HG02588 (cell line): ENCODE results near the gene FKTN.

Experiments used
- ATAC-seq: cut with Tn5 transposase; IDR thresholded peaks from one replicate; pipeline ENCODE4 v1.9.1; 2021; ENCODE audit warnings: mild to moderate bottlenecking, moderate library complexity; ENCODE audit not compliant: unreplicated experiment

FKTN gene

DNA sequence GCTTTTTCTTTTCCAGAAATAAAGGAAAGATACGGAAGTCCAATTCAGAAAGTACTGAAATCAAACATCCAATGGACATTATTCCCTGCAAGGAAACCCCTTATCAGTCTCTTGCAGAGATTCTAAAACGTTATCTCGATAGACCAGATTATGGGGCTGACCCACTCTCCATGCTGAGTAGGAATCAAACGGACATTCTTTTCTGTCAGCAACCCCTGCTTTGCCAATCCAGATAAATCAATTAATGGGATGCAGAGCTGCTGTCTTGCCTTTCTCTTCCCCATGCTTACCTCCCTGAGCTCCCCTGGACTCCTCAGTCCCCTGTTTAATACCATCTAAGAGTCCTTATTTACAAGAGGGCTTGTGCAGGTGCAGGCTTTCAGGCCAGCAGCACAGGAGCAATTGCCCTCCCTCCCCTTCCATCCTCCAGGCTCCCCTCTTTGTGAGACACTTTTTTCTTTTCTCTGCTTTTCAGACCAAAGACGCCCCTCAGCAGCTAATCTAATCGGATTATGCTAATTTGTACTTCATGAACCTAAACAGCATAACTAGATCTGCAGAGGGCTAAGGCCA, 118.5 kb downstream of the FKTN start:
- no peak for ATAC-seq

DNA sequence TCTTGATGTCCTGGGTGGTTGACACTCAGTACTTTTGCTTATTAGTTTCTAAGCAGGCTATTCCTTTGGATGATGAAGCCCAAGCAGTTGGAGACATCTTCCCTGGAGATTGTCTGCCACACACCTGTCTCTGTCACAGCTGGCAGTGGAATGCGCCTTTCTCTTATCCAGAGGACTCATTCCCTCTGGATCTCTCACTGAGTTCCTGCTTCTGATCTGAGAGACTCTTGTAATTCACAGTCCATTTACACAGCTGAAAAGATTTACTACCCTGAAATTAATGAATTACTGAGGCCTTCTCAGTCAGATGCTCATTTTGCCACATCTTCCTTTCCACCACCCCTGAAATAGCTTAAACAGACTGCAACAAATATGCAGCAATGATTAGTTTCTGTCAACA, 120.2 kb downstream of the FKTN start:
- ATAC-seq, result no peak

DNA sequence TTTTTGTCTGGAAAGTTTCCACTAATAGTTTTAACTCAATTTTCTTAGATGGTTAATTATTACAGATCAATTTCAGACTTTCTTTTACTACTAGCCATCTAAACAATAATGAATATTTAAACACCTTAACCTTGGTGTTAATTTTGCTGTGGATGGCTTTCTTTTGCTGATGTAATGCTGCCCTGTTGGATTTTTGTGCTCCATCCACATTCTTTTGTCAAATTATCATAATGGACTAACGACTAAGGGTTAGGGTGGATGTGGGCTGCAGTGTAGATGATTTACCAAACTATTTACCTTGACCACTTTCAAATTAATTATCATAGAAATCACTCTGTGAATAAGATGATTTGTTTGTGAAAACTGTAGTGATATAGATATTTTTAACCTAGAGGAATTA, 120.8 kb downstream of the FKTN start:
- ATAC-seq, result no peak

DNA sequence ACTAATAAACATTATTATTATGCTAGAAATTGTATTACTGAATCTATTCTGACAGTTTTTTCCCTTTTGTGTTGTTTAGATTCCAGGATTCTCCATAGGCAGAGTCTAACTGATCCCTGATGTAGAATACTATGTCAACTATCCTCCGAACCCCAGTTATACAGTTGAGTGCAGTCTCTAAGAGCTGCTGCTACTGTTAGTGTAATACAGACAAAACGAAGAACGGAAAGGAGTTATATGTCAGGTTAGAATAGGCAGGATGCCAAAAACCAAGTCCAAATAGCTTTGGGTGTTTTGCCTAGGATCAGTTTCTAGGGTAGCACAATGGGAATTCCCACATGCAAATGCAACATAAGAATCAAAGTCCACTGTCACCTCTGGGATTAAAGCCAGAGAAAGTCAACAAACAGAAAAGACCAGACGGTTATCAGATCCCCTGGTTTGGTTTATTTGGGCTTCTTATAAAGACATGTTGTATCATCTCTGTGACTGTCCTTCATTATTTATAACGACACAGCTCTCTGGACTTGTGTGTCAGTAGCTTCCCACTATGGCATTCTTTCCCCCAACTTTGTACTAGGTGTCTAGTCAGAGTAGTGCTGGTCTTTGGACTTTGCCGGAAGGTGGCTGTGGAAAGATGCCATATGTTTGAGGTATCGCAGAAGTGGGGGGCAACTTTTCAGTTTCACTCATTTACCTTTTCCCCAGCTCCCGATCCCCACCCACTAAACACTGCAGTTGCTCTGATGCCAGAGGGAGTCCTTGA, 121.5 kb downstream of the FKTN start:
- no peak for ATAC-seq

DNA sequence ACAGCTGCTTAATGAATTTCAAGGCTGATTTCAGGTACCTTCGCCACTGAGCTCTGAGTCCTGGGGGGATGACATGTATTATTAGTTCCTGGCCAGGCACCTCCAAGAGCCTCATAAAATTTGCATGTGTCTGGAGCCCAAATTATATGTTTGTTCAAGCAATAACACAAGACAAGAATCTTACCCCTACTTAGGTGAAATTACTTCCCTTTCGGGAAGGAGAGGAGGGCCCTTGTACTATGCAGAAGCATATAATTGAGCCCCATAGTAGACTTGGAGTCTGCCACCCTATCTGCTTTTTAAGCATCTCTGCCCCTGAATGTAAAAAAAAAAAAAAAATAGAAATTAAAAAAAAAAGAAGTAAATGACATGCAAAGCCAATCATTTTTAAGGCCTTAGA, 123.4 kb downstream of the FKTN start:
- ATAC-seq, result no peak

DNA sequence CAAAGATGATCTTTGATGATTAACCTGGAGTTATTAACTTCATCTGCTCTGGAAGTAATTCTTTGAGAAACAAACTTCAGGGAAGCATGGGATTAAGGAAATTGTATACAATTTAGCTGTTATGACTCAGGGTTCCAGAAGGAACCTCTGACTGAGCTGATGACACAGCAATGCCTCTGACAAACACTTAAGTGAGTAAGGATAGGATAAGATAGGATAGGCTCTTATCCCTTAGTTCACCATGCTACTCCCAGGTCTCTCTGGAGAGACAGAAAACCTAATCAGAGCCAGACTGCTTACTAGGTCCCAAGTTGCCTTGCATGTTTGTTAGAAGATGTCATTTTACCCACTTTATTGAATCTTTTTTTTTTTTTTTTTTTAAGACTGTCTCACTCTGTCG, 123.8 kb downstream of the FKTN start:
- ATAC-seq, result no peak

DNA sequence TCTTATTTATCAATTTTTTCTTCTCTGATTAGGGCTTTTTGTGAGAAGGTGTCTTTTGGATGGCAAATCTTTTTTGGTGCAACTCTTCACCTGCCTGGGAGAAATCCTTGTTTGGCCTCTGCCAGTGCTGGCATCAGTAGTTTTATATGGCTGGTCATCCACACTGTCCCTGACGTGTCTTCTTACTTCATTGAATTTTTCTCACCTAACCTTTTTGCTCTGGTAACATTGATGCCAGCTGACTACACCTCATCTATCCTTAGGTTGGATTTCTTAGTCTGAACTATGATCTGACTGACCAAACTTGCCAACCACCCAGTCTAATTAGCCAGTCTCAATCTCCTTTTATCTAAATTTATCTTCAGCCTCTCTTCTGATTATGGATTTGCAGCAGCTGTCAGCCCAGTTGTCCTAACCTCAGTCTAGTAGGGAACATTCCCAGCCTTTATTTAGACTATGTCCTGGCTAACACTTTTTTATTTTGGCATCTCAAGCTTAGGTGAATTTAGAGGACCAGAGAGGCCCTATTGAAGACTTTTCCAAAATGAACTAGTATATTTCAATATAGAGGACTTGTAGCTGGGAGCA, 125.9 kb downstream of the FKTN start:
- ATAC-seq, result no peak

DNA sequence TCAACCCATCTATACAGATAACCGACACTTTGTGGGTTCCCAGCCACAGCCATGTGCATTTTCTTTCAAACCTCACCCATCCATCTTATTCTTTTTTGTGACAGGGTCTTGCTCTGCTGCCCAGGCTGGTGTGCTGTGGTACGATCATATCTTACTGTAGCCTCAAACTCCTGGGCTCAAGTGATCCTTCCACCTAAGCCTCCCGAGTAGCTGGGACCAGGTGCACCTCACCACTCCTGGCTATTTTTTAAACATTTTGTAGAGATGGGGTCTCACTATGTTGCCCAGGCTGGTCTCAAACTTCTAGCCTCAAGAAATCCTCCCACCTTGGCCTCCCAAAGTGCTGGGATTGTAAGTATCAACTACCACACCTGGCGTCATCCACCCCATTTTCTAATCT, 129.0 kb downstream of the FKTN start:
- ATAC-seq, result no peak
